ENCODE results near the gene PPP1R9B.

Gene PPP1R9B

GRCh38 chr17:50150354-50151040 lies at the start of gene PPP1R9B:
Gene PPP1R9B (minus strand): TSS chr17:50150677. CDS start chr17:50150513, 164 bp downstream.
- DNase-seq, result no peak

- peak; percentile 80 for DNase-seq
These were observed 49.5 kb upstream of the PPP1R9B start for GRCh38 chr17:50199803-50200456.

GRCh38 chr17:50199211-50199802 lies 48.8 kb upstream of the PPP1R9B start:
- no peak for DNase-seq

GRCh38 chr17:50198026-50198669 lies 47.7 kb upstream of the PPP1R9B start:
- peak; percentile 54 for DNase-seq

- DNase-seq, result no peak
These were observed 46.3 kb upstream of the PPP1R9B start for GRCh38 chr17:50196826-50197225.

- no peak for DNase-seq
These were observed 45.6 kb upstream of the PPP1R9B start for GRCh38 chr17:50196036-50196435.

GRCh38 chr17:50194934-50195865 lies 44.7 kb upstream of the PPP1R9B start:
- no peak for DNase-seq

- no peak for DNase-seq
These were observed 43.9 kb upstream of the PPP1R9B start for GRCh38 chr17:50194140-50194933.

- no peak for DNase-seq
These were observed 42.3 kb upstream of the PPP1R9B start for GRCh38 chr17:50192618-50193291.

- DNase-seq, result no peak
These were observed 41.7 kb upstream of the PPP1R9B start for GRCh38 chr17:50192144-50192617.

GRCh38 chr17:50191359-50192143 lies 41.1 kb upstream of the PPP1R9B start:
- no peak for DNase-seq

- DNase-seq, result no peak
These were observed 40.3 kb upstream of the PPP1R9B start for GRCh38 chr17:50190603-50191358.

- DNase-seq, result no peak
These were observed 39.8 kb upstream of the PPP1R9B start for GRCh38 chr17:50190293-50190602.

GRCh38 chr17:50189550-50190292 lies 39.2 kb upstream of the PPP1R9B start:
- DNase-seq, result no peak

GRCh38 chr17:50188921-50189549 lies 38.6 kb upstream of the PPP1R9B start:
- DNase-seq, result no peak

- DNase-seq, result no peak
These were observed 38.0 kb upstream of the PPP1R9B start for GRCh38 chr17:50188531-50188920.

GRCh38 chr17:50187751-50188530 lies 37.5 kb upstream of the PPP1R9B start:
- DNase-seq, result no peak

- DNase-seq, result no peak
These were observed 36.9 kb upstream of the PPP1R9B start for GRCh38 chr17:50187394-50187725.

Data from CD4-positive, alpha-beta T cell treated with Interleukin-15 for 1 hour (primary cell).